ENCODE results near the gene PSMD14.
"Not testable (repeated sequence)": the region's sequence is repeated elsewhere in the genome, so short reads cannot be mapped to it uniquely, and the experiment has no call there.

The PSMD14 gene

DNA sequence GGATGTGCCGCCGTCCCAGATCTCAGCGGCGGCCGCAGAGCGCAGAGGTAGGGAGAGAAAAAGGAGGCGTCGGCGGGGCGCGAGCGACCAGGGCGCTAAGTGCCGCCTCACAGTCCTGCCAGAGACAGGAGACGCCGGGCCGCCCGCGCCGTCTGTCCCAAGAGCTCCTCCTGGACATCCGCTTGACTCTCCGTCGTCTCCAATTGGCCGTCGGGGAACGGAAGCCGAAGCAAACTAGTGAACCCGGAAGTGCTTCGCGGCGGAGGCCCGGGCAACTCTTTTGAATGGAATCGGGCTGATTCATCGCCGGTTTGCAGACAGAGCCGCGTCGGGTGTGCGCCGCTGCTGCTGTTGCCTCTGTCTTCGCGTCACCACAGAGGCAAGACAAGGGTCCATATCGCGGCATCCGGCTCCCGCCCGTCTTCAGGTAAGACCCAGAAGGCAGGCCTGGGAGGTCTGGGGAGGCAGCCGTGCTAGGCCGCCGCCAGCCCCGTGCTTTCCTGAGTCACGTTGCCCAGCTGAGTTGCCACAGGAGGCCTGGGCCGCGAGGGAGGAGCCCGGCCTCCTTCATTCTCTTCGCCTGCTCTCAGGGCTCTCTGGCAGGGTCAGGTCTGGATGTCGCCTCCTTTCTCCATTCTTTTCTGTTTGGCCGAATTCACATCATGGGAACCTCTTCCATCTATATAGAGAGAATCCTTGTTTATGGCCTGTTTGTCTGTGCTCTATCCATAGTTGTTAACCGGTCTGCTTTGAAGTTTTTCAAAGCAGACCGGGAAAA is at the start of gene PSMD14:
Gene PSMD14, plus strand, starts transcription at position 248 of the 778 bp plus-strand sequence. CDS start 10,401 bp downstream, outside the sequence.
- TF ChIP-seq, protein P1, sequence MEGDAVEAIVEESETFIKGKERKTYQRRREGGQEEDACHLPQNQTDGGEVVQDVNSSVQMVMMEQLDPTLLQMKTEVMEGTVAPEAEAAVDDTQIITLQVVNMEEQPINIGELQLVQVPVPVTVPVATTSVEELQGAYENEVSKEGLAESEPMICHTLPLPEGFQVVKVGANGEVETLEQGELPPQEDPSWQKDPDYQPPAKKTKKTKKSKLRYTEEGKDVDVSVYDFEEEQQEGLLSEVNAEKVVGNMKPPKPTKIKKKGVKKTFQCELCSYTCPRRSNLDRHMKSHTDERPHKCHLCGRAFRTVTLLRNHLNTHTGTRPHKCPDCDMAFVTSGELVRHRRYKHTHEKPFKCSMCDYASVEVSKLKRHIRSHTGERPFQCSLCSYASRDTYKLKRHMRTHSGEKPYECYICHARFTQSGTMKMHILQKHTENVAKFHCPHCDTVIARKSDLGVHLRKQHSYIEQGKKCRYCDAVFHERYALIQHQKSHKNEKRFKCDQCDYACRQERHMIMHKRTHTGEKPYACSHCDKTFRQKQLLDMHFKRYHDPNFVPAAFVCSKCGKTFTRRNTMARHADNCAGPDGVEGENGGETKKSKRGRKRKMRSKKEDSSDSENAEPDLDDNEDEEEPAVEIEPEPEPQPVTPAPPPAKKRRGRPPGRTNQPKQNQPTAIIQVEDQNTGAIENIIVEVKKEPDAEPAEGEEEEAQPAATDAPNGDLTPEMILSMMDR (IDR thresholded peaks at IDR 0.05; ENCODE audit: low read depth, low read length), result no peak

DNA sequence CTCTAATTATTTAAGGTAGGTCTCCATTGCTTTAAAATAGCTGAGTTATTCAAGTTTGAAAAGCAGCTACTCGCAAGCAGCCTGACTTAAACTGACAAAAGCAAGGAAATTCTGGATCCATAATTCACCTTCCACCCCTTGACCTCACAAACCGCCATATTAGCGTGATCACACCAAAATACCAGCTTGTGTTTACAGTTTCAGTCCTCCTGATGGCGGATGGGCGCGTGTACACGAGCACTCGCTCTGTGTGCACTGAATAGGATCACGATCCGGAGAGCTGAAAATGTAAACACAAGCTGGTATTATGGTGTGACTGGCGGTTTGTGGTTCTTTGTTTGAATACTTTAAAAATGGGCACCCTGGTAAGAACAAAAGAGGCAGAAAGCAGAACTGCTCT is 42.4 kb upstream of the PSMD14 start:
- TF ChIP-seq, protein P1 (IDR thresholded peaks at IDR 0.05; ENCODE audit: low read depth, low read length), result no peak
- no peak for DNase-seq (ENCODE audit: low read depth in 2 of 2)
- no peak overlapping the region for H3K4me3 ChIP-seq (replicated peaks in 1 of 2; ENCODE audit: low read depth in 2 of 2, low read length in 2 of 2)

More for the DNA sequence above, at the start of gene PSMD14:
- DNase-seq (ENCODE audit: low read depth in 2 of 2), result peak; percentile 94 to 97
- H3K4me3 ChIP-seq (replicated peaks in 1 of 2; ENCODE audit: low read depth in 2 of 2, low read length in 2 of 2), result peak within 1 kb of the TSS; percentile 78 to 81

DNA sequence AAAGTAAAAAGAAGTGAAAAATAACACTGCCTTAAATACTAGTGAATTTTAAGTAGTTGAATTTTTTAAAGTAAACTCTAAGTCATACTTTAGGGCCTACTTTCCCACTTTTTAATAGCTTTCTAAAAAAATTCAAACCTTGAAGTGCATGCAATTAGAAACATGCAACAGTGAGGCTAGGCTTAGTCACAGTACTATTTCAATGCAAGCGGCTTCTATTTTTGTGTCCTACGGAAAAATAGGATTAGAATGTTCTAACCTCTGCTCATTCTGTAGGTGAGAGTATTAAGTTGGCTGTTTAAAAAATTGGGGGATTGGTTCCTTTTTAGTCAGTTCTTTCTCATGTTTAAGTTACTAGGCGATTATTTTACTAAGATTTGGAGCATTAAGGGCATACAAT is 39.1 kb upstream of the PSMD14 start:
- no peak overlapping the region for H3K4me3 ChIP-seq (replicated peaks in 1 of 2; ENCODE audit: low read depth in 2 of 2, low read length in 2 of 2)
- DNase-seq (ENCODE audit: low read depth in 2 of 2), result no peak
- TF ChIP-seq, protein P1 (IDR thresholded peaks at IDR 0.05; ENCODE audit: low read depth, low read length), result no peak

DNA sequence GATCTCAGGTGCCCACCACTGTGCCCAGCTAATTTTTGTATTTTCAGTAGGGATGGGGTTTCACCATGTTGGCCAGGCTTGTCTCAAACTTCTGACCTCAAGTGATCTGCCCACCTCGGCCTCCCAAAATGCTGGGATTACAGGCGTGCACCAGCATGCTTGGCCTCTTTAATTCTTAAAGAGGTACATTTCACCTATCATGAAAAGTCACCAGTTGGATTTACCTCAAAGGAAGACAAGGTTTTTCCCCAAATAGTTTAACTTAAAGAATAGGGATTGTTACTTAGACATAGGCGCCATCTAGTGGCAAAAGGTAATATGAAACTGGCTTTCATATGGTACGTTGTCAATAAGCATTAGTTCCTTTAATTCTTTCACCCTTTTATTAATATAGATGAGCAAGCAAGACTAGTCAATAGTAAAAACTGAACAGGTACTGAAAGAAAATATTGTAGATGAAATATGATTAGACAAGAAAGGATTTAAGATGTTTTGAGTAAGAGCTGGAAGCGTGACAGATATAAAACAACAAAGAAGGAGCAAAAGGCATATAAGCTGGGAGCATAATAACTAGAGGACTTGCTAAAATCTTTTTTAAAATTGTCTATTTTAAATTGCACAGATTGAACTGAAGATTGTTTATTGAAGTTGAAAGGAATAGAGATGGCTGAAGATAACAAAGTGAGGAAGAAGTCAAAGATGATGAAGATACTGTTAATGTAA is 35.0 kb upstream of the PSMD14 start:
- H3K4me3 ChIP-seq (replicated peaks in 1 of 2; ENCODE audit: low read depth in 2 of 2, low read length in 2 of 2), result no peak overlapping the region
- TF ChIP-seq, protein P1 (IDR thresholded peaks at IDR 0.05; ENCODE audit: low read depth, low read length), result peak; percentile 56
- peak; percentile 79 to 85 for DNase-seq (ENCODE audit: low read depth in 2 of 2)

DNA sequence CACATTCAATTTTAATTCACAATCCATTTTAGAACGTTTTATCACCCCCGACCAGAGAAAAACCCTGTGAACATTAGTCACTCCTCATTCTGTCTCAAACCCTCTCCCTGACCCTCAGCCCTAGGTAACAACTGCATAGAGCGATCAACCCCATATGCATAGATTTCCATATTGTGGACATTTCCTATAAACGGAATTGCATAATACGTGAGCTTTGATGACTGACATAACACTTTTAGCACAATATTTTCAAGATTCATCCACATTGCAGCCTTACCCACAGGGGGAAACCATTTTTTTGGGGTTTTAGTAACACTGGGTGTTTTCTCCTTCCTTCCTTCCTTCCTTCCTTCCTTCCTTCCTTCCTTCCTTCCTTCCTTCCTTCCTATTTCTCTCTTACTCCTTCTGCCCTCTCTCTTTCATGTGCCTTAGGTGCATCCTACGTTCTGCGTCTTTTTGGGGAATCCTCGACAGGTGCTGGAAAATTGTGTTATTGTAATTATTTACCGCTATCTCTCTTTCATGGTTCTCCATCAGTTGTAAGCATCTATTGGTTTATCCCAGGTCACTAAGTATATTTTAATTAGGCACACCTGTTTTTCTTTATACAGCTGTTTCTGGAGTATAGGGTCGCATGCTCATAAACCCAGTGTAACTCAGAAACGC is 29.5 kb upstream of the PSMD14 start:
- not testable (repeated sequence) for H3K4me3 ChIP-seq (replicated peaks in 1 of 2; ENCODE audit: low read depth in 2 of 2, low read length in 2 of 2)
- DNase-seq (ENCODE audit: low read depth in 2 of 2), result peak; percentile 9 to 32

DNA sequence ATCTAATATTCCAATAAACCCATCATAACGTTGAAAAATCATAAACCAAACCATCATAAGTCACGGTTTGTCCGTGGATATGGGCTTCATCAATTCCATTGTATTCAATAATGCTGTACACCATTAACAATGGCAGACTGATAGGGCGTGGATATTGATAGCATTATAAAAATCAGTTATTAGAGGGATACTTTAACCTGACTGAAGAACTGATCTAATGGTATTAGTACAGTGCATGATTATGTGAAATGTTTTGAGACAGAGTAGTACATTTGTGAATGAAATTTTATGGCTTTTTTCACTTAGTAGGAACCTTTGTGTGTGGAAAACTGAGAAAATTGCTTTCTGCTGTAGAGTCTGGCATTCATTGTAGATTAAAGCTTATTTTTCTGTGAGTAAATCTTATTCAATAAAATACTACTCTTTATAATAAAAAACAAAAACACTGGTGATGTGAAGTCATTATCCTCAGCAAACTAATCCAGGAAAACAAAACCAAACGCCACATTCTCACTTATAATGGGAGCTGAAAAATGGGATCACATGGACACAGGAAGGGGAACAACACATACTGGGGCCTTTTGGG is 28.9 kb upstream of the PSMD14 start:
- not testable (repeated sequence) for DNase-seq (ENCODE audit: low read depth in 2 of 2); H3K4me3 ChIP-seq (replicated peaks in 1 of 2; ENCODE audit: low read depth in 2 of 2, low read length in 2 of 2)

DNA sequence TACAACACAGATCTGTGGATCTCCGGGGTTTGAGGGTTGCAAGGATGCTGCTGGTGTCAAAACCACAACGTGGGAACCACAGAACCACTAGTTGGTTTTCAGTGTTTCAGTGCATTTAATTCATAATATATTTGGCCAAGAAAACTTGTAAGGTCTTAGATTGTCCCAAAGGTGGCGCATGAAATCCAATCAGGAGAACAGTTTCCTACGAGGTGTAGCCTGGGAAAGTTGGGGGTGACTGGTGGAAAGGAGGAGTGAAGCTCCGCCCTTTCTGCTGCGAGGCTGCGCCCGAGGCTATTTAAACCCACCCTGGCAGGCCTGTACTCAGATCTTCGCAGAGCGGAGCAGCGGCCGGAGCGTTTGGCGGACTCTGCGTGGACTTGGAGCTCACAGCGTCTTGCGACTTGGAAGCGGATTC is 27.3 kb upstream of the PSMD14 start:
- TF ChIP-seq, protein P1 (IDR thresholded peaks at IDR 0.05; ENCODE audit: low read depth, low read length), result peak; percentile 19
- peak; percentile 51 to 57 for DNase-seq (ENCODE audit: low read depth in 2 of 2)
- H3K4me3 ChIP-seq (replicated peaks in 1 of 2; ENCODE audit: low read depth in 2 of 2, low read length in 2 of 2), result not testable (repeated sequence)

DNA sequence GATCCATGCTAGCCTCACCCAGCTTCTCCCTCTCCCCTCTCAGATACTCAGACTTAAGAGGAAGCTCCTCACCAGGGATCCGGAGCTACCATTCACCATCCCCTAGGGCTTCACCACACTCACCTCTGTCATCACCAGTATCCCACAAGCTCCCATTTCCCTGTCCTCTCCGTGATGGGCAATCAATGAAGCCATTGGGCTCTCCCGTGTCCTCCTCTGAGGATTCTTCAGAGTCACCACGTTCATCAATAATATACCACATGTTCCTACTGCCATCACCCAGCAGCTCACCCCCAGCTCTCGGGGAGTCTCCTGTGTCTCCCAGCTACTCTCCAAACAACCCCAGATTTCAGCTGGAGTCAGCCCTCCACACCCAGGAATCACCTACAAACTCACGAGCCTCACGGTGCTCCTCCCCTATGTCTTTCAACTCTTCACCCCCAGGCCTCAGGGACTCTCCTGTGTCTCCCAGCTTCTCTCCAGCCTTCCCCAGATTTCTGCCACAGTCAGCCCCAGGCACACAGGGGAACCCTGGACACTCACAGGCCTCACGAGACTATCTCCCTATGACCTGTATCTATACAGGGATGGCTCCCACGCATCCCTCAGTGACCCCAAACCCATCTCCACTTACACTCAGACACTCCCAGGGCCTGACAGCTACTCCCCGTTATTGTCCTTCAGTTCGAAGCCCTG is 26.5 kb upstream of the PSMD14 start:
- not testable (repeated sequence) for DNase-seq (ENCODE audit: low read depth in 2 of 2); H3K4me3 ChIP-seq (replicated peaks in 1 of 2; ENCODE audit: low read depth in 2 of 2, low read length in 2 of 2)

DNA sequence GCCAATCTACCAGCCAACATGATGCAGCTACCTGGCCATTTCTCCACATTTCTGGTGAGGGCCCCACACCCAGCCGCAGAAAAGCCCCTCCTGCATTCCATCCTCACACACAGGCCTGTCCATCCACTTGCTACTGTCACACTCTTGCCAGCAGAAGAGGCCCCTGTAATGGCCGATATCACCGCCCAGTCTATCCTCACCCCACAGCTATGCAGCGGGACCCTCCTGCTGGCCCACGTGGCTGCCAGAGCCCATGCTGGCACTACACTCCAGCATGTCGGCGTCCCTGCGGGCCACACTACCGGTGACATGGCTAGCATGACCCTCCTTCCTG is 25.9 kb upstream of the PSMD14 start:
- DNase-seq (ENCODE audit: low read depth in 2 of 2); H3K4me3 ChIP-seq (replicated peaks in 1 of 2; ENCODE audit: low read depth in 2 of 2, low read length in 2 of 2): not testable (repeated sequence)
